GM18873 (cell line): ENCODE measurements around the gene SNRPD3.

Source experiments
- ATAC-seq: cut with Tn5 transposase; IDR thresholded peaks from one replicate; pipeline ENCODE4 v1.9.1; 2021; ENCODE audit warnings: mild to moderate bottlenecking, moderate library complexity, moderate number of reproducible peaks; ENCODE audit not compliant: unreplicated experiment, low FRiP score

Gene SNRPD3

DNA sequence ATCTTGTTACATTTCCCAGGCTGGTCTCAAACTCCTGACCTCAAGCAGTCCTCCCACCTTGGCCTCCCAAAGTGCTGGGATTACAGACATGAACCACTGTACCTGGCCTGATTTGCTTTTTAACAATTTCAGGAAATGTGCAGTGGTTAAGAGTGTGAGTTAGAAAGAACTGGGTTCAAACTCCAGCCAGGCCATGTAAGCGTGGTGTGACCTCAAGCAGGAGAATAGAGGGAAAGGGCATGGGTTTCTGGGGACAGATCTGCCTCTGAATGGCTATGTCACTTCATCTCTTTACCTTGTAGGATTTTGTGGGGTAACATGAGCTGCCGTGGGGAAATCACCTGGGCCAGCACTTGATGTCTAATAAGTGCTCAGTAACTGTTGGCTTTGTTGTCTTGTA lies 9.3 kb downstream of the SNRPD3 start:
- no peak for ATAC-seq

DNA sequence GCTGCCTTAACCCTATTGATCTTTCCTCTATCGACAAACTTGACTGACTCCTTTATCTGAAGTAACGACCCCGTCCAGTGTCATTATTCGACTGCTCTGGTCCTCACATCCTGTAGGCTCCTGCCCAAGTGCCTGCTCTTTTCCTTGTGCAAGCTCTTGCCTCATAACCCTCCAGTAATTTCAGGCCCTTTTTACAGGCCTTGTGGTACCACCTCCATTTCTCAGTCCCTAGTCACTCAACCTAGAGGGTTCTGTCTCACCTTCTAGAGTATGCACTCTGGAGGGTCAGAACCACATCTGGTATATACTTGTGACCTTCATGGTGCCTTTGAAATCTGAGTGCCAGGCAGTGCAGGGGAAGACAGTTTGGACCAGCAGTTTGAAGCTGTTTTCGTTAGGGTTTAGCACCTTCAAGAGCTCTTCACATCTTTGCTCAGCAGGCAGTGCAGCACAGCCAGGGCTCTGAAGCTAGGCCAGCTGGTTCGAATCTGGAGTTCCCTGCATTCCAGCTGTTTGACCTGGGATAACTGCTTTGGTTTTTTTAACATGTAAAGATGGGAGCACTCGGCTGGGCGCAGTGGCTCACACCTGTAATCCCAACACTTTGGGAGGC lies 11.2 kb downstream of the SNRPD3 start:
- ATAC-seq = no peak

DNA sequence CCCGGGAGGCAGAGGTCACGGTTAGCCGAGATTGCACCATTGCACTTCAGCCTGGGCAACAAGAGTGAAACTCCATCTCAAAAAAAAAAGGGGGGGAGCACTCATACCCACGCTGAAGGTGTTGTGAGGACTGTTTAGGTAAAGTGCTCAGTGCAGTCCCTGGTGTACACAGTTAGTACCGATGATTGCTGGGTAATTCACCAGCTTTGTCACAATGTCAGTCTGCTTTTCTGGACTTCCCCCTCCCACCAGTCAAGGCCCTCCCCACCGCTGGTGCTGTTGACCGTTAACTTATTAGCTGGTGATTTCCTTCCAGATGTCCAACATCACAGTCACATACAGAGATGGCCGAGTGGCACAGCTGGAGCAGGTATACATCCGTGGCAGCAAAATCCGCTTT lies 11.9 kb downstream of the SNRPD3 start:
- no peak for ATAC-seq

DNA sequence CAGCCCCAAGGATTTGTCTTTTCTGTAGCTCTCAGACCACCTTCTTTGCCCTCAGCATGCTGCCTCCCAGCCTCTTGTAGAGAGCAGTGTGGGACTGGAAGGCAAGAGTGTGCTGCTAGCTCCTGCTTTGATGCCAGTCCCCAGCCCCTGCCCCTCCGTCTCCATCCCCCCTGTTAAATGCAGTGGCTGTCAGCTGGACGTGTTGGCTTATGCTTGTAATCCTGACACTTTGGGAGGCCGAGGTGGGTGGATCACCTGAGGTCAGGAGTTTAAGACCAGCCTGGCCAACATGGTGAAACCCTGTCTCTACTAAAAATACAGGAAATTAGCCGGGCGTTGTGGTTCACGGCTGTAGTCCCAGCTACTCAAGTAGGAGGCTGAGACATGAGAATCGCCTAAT lies 15.5 kb downstream of the SNRPD3 start:
- ATAC-seq = no peak

DNA sequence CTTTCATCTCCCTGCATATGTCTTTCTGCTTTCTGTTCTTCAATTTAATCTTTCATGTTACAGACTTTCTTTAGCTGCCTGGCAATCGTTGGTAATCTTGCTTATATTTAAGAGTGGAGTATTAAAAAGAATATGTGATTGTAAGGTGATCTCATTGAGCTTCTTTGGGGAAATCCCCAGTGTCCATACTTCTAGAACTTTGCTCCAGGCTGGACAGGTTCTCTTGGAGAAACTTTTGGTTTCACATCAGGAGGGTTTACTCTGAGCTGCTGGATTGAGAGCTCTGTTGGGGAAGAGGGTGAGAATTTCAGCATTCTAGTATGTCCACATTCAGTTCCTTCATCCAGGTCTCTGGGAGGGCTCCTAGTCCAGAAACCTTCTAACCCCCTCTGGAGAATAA lies 21.0 kb downstream of the SNRPD3 start:
- ATAC-seq = no peak

DNA sequence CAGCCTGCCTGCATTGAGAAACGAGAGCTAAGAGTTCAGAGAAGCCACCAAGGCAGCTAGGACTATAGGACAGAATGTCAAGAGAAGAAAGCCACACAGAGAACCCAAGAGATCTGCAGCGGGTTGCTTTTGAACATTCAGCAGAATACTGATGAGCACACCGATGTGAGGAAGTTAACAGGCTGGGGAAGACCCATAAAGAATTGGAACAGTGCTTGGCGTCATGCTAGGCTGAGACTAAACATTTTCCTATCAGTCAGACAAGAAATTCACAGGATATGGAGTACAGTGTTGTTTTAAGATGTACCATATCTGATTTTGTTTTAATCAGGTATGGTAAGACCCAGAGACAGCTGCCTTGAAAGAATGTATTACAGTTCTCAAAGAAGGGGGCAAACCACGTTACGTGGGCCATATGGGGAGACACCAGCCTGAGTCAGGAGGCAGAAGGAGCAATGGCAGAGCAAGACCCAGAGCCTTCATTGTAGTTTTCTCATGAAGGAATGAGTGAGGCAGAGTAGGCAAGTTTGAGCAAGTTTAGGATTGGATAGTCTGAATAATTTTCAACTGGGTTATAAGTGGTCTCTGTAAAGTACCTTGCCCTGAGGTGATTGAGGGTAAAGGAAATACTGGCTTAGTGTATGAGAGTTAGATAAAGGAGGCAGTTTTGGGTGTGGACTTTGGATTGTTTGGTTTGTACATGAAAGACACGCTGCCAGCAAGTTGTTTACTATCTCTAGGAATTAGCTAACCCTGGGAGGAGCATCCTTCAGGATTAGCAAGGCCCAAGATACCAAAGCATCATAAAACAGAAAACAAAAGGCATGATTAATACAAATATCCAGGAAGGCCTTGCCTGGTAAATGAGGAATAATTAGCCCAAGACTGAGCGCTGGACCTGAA lies 22.8 kb downstream of the SNRPD3 start:
- no peak for ATAC-seq

DNA sequence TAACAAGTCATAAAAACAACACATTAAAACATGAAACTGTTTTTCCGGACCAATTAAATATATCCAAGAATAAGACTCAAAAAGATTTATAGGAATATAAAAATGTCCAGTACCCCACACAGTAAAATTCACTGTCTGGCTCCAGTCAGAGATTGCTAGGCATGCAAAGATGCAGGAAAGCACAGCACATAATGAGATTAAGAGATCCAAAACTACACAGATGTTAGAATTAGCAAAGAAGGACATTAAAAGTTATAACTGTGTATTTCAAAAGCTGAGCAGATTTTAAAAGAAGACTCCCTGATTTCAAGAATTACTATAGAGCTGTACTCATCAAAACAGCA lies 23.4 kb downstream of the SNRPD3 start:
- no peak for ATAC-seq

DNA sequence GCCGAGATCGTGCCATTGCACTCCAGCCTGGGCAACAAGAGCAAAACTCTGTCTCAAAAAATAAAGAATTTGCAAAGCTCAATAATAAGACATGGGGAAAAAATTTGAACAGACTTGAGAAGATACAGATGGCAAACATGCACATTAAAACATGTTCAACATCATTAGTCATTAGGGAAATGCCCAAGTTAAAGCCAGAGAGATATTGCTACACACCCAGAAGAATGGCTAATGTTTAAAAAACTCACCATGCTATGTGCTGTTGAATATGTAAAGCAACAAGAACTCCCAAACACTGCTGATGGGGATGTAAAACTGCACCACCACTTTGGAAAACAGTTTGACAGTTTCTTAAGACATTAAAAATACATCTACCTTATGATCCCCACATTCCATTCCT lies 24.5 kb downstream of the SNRPD3 start:
- no peak for ATAC-seq

DNA sequence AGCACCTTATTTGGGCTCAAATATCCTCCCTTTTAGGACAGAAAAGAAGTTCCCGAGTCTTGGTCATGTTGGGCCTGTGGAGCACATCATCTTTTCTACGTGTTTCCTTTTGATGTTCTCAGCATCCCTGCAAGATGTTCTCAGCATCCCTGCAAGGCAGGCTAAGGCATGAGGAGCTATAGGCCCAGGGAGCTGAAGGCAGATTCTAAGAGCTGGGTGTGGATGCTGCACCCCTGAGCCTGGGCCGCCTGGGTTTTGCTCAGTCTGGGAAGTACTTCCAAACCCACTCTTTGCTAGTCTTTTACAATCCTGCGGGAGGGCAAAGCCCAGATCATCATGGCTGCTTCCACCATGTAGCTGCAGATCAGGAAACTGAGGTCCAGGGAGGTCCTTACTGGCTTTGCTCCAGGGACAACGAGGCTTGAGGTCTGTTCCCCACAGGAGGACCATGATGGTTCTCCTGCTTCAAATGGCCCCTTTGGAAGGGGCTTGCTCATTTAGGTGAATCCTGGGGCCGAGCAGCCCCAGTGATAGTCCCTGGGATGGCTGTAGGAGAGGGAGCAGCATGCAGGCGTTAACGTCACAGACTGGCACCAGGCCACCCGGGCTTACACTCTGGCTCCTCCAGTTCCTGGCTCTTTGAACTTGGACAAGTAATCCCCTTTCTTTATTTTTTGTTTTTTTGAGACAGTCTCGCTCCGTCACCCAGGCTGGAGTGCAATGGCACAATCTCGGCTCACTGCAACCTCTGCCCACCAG lies 26.4 kb downstream of the SNRPD3 start:
- ATAC-seq = no peak

DNA sequence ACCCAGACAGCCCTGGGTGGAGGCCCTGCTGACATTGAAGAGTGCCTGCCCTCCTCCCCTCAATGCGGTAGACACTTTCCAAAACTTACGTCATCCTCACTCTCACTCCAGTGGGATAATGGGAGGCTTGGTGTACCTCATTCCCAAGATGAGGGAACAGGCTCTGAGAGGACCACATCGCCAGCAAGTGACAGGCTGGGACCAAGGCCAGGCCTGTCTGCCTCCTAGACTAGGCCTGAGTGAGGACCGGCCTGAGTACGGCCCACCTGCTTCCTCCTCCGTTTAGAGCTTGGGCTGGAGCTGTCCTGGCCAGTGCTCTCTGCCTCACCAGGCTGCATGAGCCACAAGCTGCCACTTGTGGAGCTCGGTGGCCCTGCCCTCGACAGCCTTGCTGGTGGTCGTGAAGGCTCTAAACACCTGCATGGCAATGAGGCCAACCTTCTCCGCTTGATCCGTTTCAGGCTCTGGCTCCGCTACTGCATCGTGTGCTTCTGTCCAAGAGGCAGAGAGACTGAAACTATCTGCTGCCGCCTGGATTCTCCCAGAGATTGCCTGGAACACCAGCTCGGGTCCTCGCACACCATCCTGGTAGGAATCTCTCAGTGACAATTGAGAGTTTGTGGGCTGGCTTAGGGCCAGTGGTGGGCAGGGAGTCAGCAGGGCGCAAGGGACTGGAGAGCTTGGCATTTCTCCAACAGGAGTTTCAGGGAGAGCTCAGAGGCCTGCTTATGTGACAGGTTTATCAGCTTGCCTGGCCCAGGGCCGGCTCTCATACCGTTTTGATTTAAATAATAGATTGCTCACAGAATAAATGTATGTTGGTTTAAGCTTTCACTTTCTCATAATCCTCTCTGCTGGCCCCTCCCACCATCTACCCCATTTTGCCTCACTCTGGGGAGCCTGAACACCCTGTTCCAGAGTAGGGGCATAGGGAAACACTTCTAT lies 27.7 kb downstream of the SNRPD3 start:
- ATAC-seq = no peak

DNA sequence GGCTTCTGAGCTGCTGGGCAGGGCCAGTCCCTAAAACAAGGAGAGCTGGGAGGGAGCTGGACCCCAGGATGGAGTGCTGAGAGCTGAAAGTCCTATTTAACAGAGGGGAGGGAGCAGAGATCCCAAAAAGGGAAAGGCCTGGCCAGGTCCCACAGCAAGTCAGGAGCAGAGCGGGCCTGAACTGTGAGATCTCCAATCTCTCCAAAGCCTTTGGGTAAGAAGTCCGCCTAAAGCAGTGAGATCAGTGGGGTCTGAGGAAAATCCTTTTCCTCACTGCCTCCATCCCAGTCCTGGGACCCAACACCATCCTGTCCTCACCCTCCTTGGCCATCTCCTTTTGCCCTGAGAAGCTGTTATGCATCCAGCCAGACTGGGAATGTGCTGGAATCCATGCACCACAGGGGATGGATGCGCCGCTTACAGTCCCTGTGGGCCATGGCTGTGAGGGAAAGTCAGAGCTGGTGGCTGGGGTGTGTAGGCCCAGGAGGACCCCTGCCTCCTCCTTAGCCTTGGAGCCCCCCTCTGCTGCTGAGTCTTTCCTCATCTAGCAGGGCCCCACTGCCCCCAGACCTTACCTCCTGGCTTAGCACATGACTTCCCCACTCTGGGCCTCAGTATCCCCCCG lies 28.5 kb downstream of the SNRPD3 start:
- ATAC-seq = no peak

DNA sequence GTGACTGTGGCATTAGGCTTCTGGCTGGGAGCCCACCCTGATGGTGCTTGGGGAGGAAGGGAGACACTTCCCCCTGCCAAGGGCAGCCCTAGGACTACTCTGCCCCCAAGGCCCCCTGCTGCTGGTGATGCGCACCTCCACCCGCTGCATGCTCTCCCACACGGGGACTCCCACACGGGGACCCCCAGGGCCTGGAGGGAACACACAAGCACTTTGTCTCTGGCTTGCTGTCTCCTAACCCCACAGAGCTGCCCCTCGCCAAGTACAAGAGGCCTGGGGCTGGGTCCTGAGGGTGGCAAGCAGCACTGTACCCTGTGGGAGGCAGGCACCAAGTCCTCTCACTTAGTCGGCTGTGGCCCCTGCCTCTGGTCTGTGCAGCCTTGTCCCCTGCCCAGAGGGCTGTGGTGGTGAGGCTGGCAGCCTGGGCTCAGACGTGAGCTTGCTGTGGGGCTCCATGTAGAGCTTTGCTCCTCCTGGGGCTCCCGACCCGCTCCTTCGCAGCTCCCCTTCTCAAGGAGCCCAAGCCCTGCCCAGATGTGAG lies 29.1 kb downstream of the SNRPD3 start:
- no peak for ATAC-seq

DNA sequence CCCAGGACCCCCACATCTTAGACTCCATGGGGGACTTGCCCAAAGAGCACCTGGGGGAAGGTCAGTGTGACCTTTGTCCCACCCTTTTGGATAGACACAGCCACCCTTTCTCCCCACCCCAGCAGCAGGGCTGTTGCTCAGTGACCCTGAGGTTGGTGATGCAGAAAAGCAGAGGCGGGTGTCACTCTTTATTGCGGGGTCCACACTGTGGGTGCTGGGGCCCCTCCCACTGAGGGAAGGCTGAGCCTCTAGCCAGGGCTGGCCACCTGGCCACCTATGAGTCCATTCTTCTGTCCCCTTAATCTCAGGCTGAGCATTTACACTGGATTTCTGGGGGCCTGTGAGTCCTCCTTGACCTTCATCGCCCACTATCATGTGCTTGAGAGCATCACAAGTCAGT lies 29.7 kb downstream of the SNRPD3 start:
- ATAC-seq = no peak

DNA sequence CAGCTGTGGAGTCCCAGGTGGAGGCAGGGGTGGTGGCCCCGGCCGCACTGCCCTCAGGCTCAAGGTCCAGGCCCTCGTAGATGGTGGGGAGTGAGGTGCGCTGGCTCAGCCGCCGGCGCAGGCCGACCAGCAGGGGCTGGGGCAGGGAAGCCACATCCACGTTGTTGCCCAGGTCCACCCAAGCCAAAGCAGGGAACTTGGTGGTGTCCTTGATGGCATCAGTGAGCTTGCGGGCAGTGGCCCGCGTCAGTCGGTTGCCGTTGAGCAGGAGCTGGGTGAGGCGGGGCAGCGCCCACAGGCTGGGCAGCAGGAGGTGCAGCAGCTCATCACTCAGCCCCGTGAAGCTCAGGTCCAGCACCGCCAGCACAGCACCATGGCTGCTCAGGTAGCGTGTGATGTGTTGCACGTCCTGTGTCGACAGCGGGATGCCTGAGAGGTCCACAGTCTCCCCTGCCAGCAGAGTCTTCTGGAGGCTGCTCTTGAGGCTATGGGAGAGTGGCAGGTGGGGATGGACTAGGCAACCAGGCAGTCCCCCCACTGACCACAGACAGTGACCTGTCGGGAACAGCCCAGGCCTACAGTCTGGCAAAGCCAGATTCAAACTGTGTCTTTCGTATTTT lies 30.2 kb downstream of the SNRPD3 start:
- no peak for ATAC-seq

DNA sequence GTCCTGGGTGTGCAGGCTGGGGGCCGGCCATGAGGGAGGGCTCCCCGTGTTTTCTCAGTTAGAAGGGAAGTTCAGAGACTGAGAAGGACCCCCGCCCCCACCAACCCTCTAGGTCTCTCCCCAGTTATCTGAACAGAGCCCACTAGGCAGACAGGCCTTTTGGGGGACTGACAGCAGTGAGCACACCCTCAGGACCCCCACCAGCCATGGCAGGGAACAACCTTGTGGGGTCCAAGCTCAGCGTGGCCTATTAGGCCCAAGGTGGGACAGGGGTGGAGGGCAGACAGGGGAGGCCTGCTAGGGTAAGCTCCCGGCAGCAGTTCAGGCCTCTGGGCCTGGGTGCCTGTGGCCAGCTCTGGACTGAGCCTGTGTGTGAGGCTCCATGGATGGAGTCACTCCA lies 31.5 kb downstream of the SNRPD3 start:
- ATAC-seq = no peak

DNA sequence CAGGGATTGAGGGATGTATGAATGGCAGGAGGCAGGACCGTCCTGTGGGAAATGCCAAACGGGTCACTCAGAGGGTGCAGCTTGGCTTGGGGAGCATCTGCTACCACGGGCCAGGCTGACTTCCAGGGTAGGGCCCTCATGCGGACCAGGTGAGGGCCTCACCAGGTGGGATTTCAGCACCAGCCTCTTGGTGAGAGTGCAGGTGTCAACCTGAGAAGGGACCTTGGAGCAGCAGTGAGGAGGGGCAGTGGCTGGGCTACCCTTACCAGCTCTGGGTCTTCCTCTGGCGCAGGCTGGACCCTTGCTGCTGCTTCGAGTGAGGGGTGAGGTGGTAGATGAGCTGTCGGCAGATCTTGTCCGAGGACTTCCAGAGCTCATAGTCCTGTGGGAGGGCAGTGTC lies 32.1 kb downstream of the SNRPD3 start:
- no peak for ATAC-seq

DNA sequence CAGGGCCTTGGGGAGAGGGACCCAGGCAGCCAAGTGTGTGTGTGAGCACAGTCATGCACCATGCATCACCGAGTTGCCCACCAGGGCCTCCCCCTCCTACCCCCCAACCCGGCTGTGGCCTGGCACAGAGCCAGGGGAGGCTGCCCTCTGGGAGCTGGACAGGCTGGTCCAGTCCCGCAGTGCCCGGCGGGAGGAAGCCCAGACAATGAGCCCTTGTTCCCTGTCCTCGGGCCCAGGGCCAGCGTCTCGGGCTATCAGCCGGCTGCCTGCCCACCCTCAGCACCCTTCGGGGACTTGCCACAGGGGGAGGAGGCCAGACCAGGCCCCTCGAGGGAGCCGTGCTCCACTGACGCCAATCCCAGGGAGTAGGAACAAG lies 32.6 kb downstream of the SNRPD3 start:
- no peak for ATAC-seq

DNA sequence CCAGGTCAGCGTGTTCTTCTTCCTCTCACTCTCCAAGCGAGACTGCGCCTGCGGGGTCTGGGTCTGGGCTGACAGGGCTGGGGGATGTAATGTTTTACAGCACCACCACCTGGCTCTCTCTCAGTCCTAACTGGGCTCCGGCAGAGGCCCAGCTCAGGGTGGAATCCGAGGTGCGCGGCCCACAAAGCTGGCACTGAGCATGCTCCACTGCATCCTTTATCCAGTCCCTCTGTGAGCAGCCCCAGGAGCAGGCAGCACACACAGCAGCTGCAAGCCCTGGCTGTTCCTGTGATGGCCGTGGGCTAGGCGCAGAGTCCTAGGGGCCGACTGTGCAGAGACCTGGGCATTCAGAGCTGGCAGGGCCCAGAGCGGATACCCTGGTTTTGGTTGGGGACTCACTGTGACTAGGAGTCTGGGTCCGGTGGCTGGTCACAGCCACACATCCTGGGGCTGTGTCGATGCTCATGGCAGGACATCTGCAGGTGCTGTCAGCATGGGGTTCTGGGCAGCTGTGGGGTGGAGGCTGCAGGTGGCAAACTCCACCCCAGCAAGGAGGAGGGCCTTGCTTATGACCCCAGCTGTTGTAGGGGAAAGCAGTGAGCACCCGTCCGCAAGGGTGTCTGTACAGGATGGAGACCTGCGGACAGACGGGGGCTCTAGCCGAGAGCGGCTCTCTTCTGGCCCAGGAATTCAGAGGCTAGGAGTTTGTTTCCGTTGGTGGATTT lies 33.1 kb downstream of the SNRPD3 start:
- no peak for ATAC-seq
